CD8-positive, alpha-beta memory T cell (primary cell): ENCODE results near the gene ELOVL5. TPM values are rescaled to one million over a fixed set of nuclear protein-coding genes. Genes with fewer than 3 reads are reported as not detected.
A peak's percentile ranks its signal among the peaks of the same experiment; 100 is the strongest.
"Not testable (repeated sequence)": the region's sequence is repeated elsewhere in the genome, so short reads cannot be mapped to it uniquely, and the experiment has no call there.

Source experiments
- CTCF ChIA-PET: fragments of 350-600 bp; sonication (Branson Sonifier 250); formaldehyde crosslinking; loops from one replicate; lab custom pipeline; 2021; ENCODE audit warnings: antibody characterized with exemption; lab: Charles Lee
- POLR2A ChIA-PET: fragments of 350-600 bp; sonication (Branson Sonifier 250); formaldehyde crosslinking; loops from one replicate; lab custom pipeline; 2021; ENCODE audit warnings: antibody characterized with exemption; lab: Charles Lee
- DNase-seq, 5 donors: peaks; one replicate each; pipeline versions ENCODE4 v3.0.0 to v3.0.0-alpha.2; 2020 to 2022; ENCODE audit warnings: mixed read lengths in 1 of 5
- H3K27ac ChIP-seq: one replicate; pipeline ENCODE4 v1.7.0; 2013; ENCODE audit warnings: low read depth, mild to moderate bottlenecking, low read length, moderate library complexity
- H3K27me3 ChIP-seq: 2 replicates; pipeline ENCODE4 v1.7.0; 2013; ENCODE audit warnings: low read length, mild to moderate bottlenecking; ENCODE audit not compliant: insufficient read depth, poor library complexity, severe bottlenecking
- H3K36me3 ChIP-seq: 2 replicates; pipeline ENCODE4 v1.7.0; 2013; ENCODE audit warnings: mild to moderate bottlenecking, low read length, moderate library complexity; ENCODE audit not compliant: insufficient read depth
- H3K4me1 ChIP-seq: 2 replicates; pipeline ENCODE4 v1.7.0; 2013; ENCODE audit warnings: mild to moderate bottlenecking, low read length, moderate library complexity; ENCODE audit not compliant: insufficient read depth
- H3K4me3 ChIP-seq: 2 replicates; pipeline ENCODE4 v1.7.0; 2013; ENCODE audit warnings: mild to moderate bottlenecking, low read length
- H3K9me3 ChIP-seq: 2 replicates; pipeline ENCODE4 v1.7.0; 2013; ENCODE audit warnings: mild to moderate bottlenecking, low read length
- H3K27ac Mint-ChIP-seq, 8 donors: one replicate each; pipeline ENCODE4 v1.8.0; 2020 to 2021; ENCODE audit warnings: mixed read lengths in 8 of 8, mild to moderate bottlenecking in 6 of 8, inconsistent platforms in 3 of 8, moderate library complexity in 3 of 8
- H3K27me3 Mint-ChIP-seq, 2 donors: one replicate each; pipeline ENCODE4 v1.8.0; 2020 to 2021; ENCODE audit warnings: mixed read lengths in 2 of 2, mild to moderate bottlenecking in 1 of 2, moderate library complexity in 1 of 2
- H3K36me3 Mint-ChIP-seq, 3 donors: one replicate each; pipeline ENCODE4 v1.8.0; 2020 to 2021; ENCODE audit warnings: mixed read lengths in 3 of 3, inconsistent platforms in 1 of 3, mild to moderate bottlenecking in 1 of 3
- H3K4me1 Mint-ChIP-seq, 3 donors: one replicate each; pipeline ENCODE4 v1.8.0; 2020 to 2021; ENCODE audit warnings: mixed read lengths in 3 of 3, inconsistent platforms in 1 of 3, mild to moderate bottlenecking in 1 of 3
- H3K4me3 Mint-ChIP-seq, 7 donors: one replicate each; pipeline ENCODE4 v1.8.0; 2020 to 2021; ENCODE audit warnings: mixed read lengths in 7 of 7, mild to moderate bottlenecking in 6 of 7, moderate library complexity in 4 of 7, inconsistent platforms in 2 of 7
- H3K9me3 Mint-ChIP-seq, 5 donors: one replicate each; pipeline ENCODE4 v1.8.0; 2020 to 2022; ENCODE audit warnings: mixed read lengths in 5 of 5, mild to moderate bottlenecking in 3 of 5, moderate library complexity in 2 of 5, inconsistent platforms in 1 of 5
- polyA plus RNA-seq: library from polyadenylated mRNA; unstranded; fragments of 300-500 nt; fragmentation: Illumina TruSeq; gene quantifications from one replicate; pipeline ENCODE4 v1.2.3, GENCODE V29; 2021
- total RNA-seq, 2 experiments: library from RNA; stranded (reverse); gene quantifications; one replicate each; pipeline ENCODE4 v1.2.3, GENCODE V29; 2021

ELOVL5 gene
- total and polyA plus RNA-seq, 3 experiments from 2014 or later = 96.9 to 124 (median 117) TPM

- POLR2A ChIA-PET = no interaction called here
- Mint-ChIP-seq H3K4me3 (peak overlapping the region in 1 of 7 donors; percentile 3), H3K4me1 (peaks cover 76 to 93% (median 89%) of the 10 kb centered on the region in 3 donors)
Observed at GRCh38 chr6:53317861-53318260, 30.9 kb downstream of the ELOVL5 start.

GRCh38 chr6:53317299-53317698, 31.5 kb downstream of the ELOVL5 start:
- H3K27me3 ChIP-seq, H3K4me3 Mint-ChIP-seq, DNase-seq, H3K27ac ChIP-seq, H3K36me3 ChIP-seq, H3K4me3 ChIP-seq, H3K9me3 ChIP-seq, CTCF ChIA-PET, H3K9me3 Mint-ChIP-seq, H3K27me3 Mint-ChIP-seq: not testable (repeated sequence)
- Mint-ChIP-seq H3K4me1 (peaks cover 76 to 93% (median 89%) of the 10 kb centered on the region in 3 donors), H3K36me3 (peaks cover 0 to 11% (median 4%) of the 10 kb centered on the region in 3 donors), H3K27ac (peak overlapping the region in 3 of 8 donors; percentile 59 to 90 (median 86))
- peaks cover 55% of the 10 kb centered on the region for H3K4me1 ChIP-seq
- POLR2A ChIA-PET = interaction anchor here (0.6 kb wide), 1 partner anchor 324 kb away, joined by 4 read pairs; no protein-coding TSS in a partner anchor

More at GRCh38 chr6:53317861-53318260, 30.9 kb downstream of the ELOVL5 start:
- Mint-ChIP-seq H3K9me3 (no peaks in the 10 kb centered on the region), H3K36me3 (peaks cover 0 to 13% (median 4%) of the 10 kb centered on the region in 3 donors), H3K27ac (peak overlapping the region in 2 of 8 donors; percentile 20 to 45), H3K27me3 (no peaks in the 10 kb centered on the region)
- Histone ChIP-seq H3K27me3 (no peaks in the 10 kb centered on the region), H3K9me3 (no peaks in the 10 kb centered on the region), H3K36me3 (peaks cover 4% of the 10 kb centered on the region), H3K27ac (no peak overlapping the region), H3K4me3 (no peak overlapping the region), H3K4me1 (peaks cover 55% of the 10 kb centered on the region)
- DNase-seq = no peak
- CTCF ChIA-PET = interaction anchor here (1.1 to 2.3 kb wide), 4 partner anchors 9 to 30 kb away, joined by 3 to 8 read pairs (median 4); partner anchors contain the start of gene ELOVL5

DNA sequence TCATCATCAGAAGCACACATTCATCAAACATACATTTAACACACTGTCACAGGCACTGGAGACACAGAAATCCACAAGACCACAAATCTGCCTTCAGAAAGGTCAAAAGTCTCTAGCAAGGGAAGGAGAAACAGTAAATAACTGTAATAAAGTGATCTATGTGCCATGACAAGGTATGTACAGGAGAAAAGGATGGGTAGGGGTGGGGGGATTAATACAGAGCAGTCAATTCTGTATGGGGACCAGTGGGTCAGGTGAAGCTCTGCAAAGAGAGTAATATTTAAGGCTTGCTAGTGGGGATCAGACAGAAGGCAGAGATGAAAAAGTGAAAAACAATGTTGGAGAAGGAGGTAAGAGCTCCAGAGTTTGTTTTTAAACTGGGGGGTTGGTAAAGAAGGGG, 32.6 kb downstream of the ELOVL5 start:
- Histone ChIP-seq H3K27me3 (no peaks in the 10 kb centered on the region), H3K27ac (no peak overlapping the region), H3K9me3 (no peaks in the 10 kb centered on the region), H3K36me3 (peaks cover 3% of the 10 kb centered on the region), H3K4me1 (peaks cover 57% of the 10 kb centered on the region), H3K4me3 (no peak overlapping the region)
- DNase-seq = no peak
- CTCF ChIA-PET = interaction anchor here (0.6 to 1.9 kb wide), 3 partner anchors 12 to 14 kb away, joined by 3 to 8 read pairs (median 3); no protein-coding TSS in a partner anchor
- no peaks in the 10 kb centered on the region for H3K27me3 Mint-ChIP-seq
- H3K9me3 Mint-ChIP-seq = no peaks in the 10 kb centered on the region
- POLR2A ChIA-PET = interaction anchor here (1.0 kb wide), 1 partner anchor 31 kb away, joined by 4 read pairs; no protein-coding TSS in a partner anchor
- peak overlapping the region in 3 of 7 donors; percentile 9 to 71 (median 12) for H3K4me3 Mint-ChIP-seq
- peak overlapping the region; percentile 13 to 87 (median 53) for H3K27ac Mint-ChIP-seq
- peaks cover 0 to 10% (median 4%) of the 10 kb centered on the region in 3 donors for H3K36me3 Mint-ChIP-seq
- H3K4me1 Mint-ChIP-seq = peaks cover 76 to 93% (median 89%) of the 10 kb centered on the region in 3 donors

GRCh38 chr6:53315086-53315724, 33.5 kb downstream of the ELOVL5 start:
- peak overlapping the region; percentile 21 to 87 (median 65) for H3K27ac Mint-ChIP-seq
- no peaks in the 10 kb centered on the region for H3K9me3 ChIP-seq
- H3K4me3 ChIP-seq = no peak overlapping the region
- POLR2A ChIA-PET = no interaction called here
- H3K27me3 Mint-ChIP-seq = no peaks in the 10 kb centered on the region
- no peak overlapping the region for H3K27ac ChIP-seq
- H3K36me3 Mint-ChIP-seq = peaks cover 0 to 4% (median 4%) of the 10 kb centered on the region in 3 donors
- peak overlapping the region in 3 of 7 donors; percentile 4 to 33 (median 9) for H3K4me3 Mint-ChIP-seq
- H3K9me3 Mint-ChIP-seq = no peaks in the 10 kb centered on the region
- H3K4me1 Mint-ChIP-seq = peaks cover 76 to 93% (median 89%) of the 10 kb centered on the region in 3 donors
- H3K4me1 ChIP-seq = peaks cover 63% of the 10 kb centered on the region
- DNase-seq = no peak
- H3K27me3 ChIP-seq = no peaks in the 10 kb centered on the region
- H3K36me3 ChIP-seq = no peaks in the 10 kb centered on the region
- CTCF ChIA-PET = interaction anchor here (0.8 to 1.9 kb wide), 3 partner anchors 13 to 22 kb away, joined by 3 to 8 read pairs (median 3); no protein-coding TSS in a partner anchor

GRCh38 chr6:53313784-53314400, 34.9 kb downstream of the ELOVL5 start:
- H3K9me3 Mint-ChIP-seq = no peaks in the 10 kb centered on the region
- H3K4me3 ChIP-seq = no peak overlapping the region
- no peaks in the 10 kb centered on the region for H3K9me3 ChIP-seq
- H3K36me3 ChIP-seq = no peaks in the 10 kb centered on the region
- no peak for DNase-seq
- H3K4me1 ChIP-seq = peaks cover 76% of the 10 kb centered on the region
- H3K4me3 Mint-ChIP-seq = peak overlapping the region in 2 of 7 donors; percentile 19 to 44
- no peaks in the 10 kb centered on the region for H3K36me3 Mint-ChIP-seq
- peaks cover 83 to 96% (median 94%) of the 10 kb centered on the region in 3 donors for H3K4me1 Mint-ChIP-seq
- H3K27ac ChIP-seq = peak overlapping the region; percentile 2
- ChIA-PET CTCF (interaction anchor here (0.8 to 2.2 kb wide), 4 partner anchors 8 to 33 kb away, joined by 3 to 6 read pairs (median 3); no protein-coding TSS in a partner anchor), POLR2A (interaction anchor here (0.6 kb wide), 1 partner anchor 224 kb away, joined by 5 read pairs; no protein-coding TSS in a partner anchor)
- H3K27ac Mint-ChIP-seq = peak overlapping the region in 7 of 8 donors; percentile 14 to 77 (median 38)
- no peaks in the 10 kb centered on the region for H3K27me3 Mint-ChIP-seq
- no peaks in the 10 kb centered on the region for H3K27me3 ChIP-seq

- no peak for DNase-seq
- Histone ChIP-seq H3K27ac (no peak overlapping the region), H3K36me3 (no peaks in the 10 kb centered on the region), H3K27me3 (no peaks in the 10 kb centered on the region), H3K4me3 (no peak overlapping the region), H3K4me1 (peaks cover 88% of the 10 kb centered on the region), H3K9me3 (no peaks in the 10 kb centered on the region)
- ChIA-PET CTCF (interaction anchor here (0.9 to 2.2 kb wide), 3 partner anchors 9 to 140 kb away, joined by 4 to 6 read pairs (median 4); partner anchors contain the start of gene ELOVL5), POLR2A (no interaction called here)
- H3K27me3 Mint-ChIP-seq = no peaks in the 10 kb centered on the region
- H3K27ac Mint-ChIP-seq = peak overlapping the region; percentile 41 to 91 (median 82)
- H3K9me3 Mint-ChIP-seq = no peaks in the 10 kb centered on the region
- no peaks in the 10 kb centered on the region for H3K36me3 Mint-ChIP-seq
- H3K4me1 Mint-ChIP-seq = peaks cover 95 to 100% (median 100%) of the 10 kb centered on the region in 3 donors
- H3K4me3 Mint-ChIP-seq = peak overlapping the region; percentile 11 to 75 (median 71)
Observed at GRCh38 chr6:53312355-53312754, 36.4 kb downstream of the ELOVL5 start.

GRCh38 chr6:53311586-53311935, 37.2 kb downstream of the ELOVL5 start:
- Mint-ChIP-seq H3K9me3 (no peaks in the 10 kb centered on the region), H3K4me3 (peak overlapping the region in 6 of 7 donors; percentile 54 to 82 (median 71)), H3K27ac (peak overlapping the region; percentile 47 to 97 (median 90)), H3K27me3 (no peaks in the 10 kb centered on the region), H3K36me3 (no peaks in the 10 kb centered on the region), H3K4me1 (peaks cover 97 to 100% (median 100%) of the 10 kb centered on the region in 3 donors)
- no peaks in the 10 kb centered on the region for H3K27me3 ChIP-seq
- DNase-seq = no peak
- no peak overlapping the region for H3K27ac ChIP-seq
- H3K9me3 ChIP-seq = no peaks in the 10 kb centered on the region
- ChIA-PET POLR2A (interaction anchor here (1.0 kb wide), 1 partner anchor 33 kb away, joined by 3 read pairs; no protein-coding TSS in a partner anchor), CTCF (interaction anchor here (1.2 to 2.2 kb wide), 3 partner anchors 10 to 139 kb away, joined by 4 to 6 read pairs (median 4); no protein-coding TSS in a partner anchor)
- H3K36me3 ChIP-seq = no peaks in the 10 kb centered on the region
- H3K4me1 ChIP-seq = peaks cover 95% of the 10 kb centered on the region
- no peak overlapping the region for H3K4me3 ChIP-seq
